HepG2 (cell line): ENCODE data around the gene SDC1. TPM values are rescaled to one million over a fixed set of nuclear protein-coding genes. Genes with fewer than 3 reads are reported as not detected.

Experiments
- ARID2 ChIP-seq: sonication (generic); formaldehyde crosslinking; IDR thresholded peaks from 2 replicates; pipeline ENCODE4 v1.8.1; 2022; ENCODE audit warnings: mild to moderate bottlenecking, missing genetic modification reagents, borderline replicate concordance
- ATF6 ChIP-seq: sonication (generic); formaldehyde crosslinking; conservative IDR thresholded peaks from 2 replicates; pipeline ENCODE4 v1.4.0; 2020; ENCODE audit warnings: missing genetic modification reagents
- ATF7 ChIP-seq, 2 experiments: fragments of 450-650 bp in 1 of 2; sonication (generic) in 1 of 2; formaldehyde crosslinking in 1 of 2; IDR thresholded peaks; 2 replicates each; pipeline versions ENCODE4 v1.4.0 to v1.6.1; 2016 to 2020; ENCODE audit warnings: antibody characterized with exemption in 1 of 2, mild to moderate bottlenecking in 1 of 2, missing genetic modification reagents in 1 of 2
- CHD2 ChIP-seq: IDR thresholded peaks from 2 replicates; pipeline ENCODE4 v1.6.1; 2011; ENCODE audit warnings: low read depth, low read length, improper control_type of control experiment
- HMG20B ChIP-seq: conservative IDR thresholded peaks from 2 replicates; pipeline ENCODE4 v1.6.1; 2016; ENCODE audit warnings: missing genetic modification reagents, missing compliant biosample characterization
- HNRNPL ChIP-seq: fragments of 200-400 bp; formaldehyde crosslinking; IDR thresholded peaks from 2 replicates; pipeline ENCODE4 v1.6.1; 2017; ENCODE audit warnings: mild to moderate bottlenecking, low read depth, low read length
- MIER2 ChIP-seq: IDR thresholded peaks from 2 replicates; pipeline ENCODE4 v1.6.1; 2016; ENCODE audit warnings: missing biosample characterization, missing genetic modification reagents
- NCOA5 ChIP-seq: sonication (generic); formaldehyde crosslinking; IDR thresholded peaks from 2 replicates; pipeline ENCODE4 v1.4.0; 2020; ENCODE audit warnings: missing genetic modification reagents
- NR2F6 ChIP-seq, 2 experiments: IDR thresholded peaks; 2 replicates each; pipeline ENCODE4 v1.6.1; 2016; ENCODE audit warnings: antibody characterized with exemption in 1 of 2, mild to moderate bottlenecking in 1 of 2
- NR3C1 ChIP-seq: sonication (generic); formaldehyde crosslinking; IDR thresholded peaks from 2 replicates; pipeline ENCODE4 v1.4.0; 2020; ENCODE audit warnings: missing genetic modification reagents
- RORA ChIP-seq: sonication (generic); formaldehyde crosslinking; IDR thresholded peaks from 2 replicates; pipeline ENCODE4 v1.5.0; 2020; ENCODE audit warnings: mild to moderate bottlenecking, missing genetic modification reagents, moderate library complexity
- SAFB2 ChIP-seq: sonication (generic); formaldehyde crosslinking; IDR thresholded peaks from 2 replicates; pipeline ENCODE4 v1.5.1; 2020; ENCODE audit warnings: missing genetic modification reagents, low read depth, mild to moderate bottlenecking, borderline replicate concordance
- SP5 ChIP-seq: IDR thresholded peaks from 2 replicates; pipeline ENCODE4 v1.6.1; 2016; ENCODE audit warnings: low read depth, borderline replicate concordance
- ZBTB20 ChIP-seq: sonication (generic); formaldehyde crosslinking; IDR thresholded peaks from 2 replicates; pipeline ENCODE4 v1.8.1; 2023; ENCODE audit warnings: missing genetic modification reagents, low read depth, mild to moderate bottlenecking, borderline replicate concordance
- ZNF275 ChIP-seq: sonication (generic); formaldehyde crosslinking; IDR thresholded peaks from 2 replicates; pipeline ENCODE4 v1.8.0; 2022; ENCODE audit warnings: missing genetic modification reagents, mild to moderate bottlenecking, inconsistent platforms, borderline replicate concordance
- ZNF331 ChIP-seq: sonication (generic); formaldehyde crosslinking; IDR thresholded peaks from 2 replicates; pipeline ENCODE4 v1.4.0; 2020; ENCODE audit warnings: missing genetic modification reagents
- ZNF354B ChIP-seq: sonication (generic); formaldehyde crosslinking; IDR thresholded peaks from 2 replicates; pipeline ENCODE4 v1.8.0; 2022; ENCODE audit warnings: mild to moderate bottlenecking, missing genetic modification reagents
- ZNF407 ChIP-seq: sonication (generic); formaldehyde crosslinking; IDR thresholded peaks from one replicate; pipeline ENCODE4 v1.5.1; 2020; ENCODE audit warnings: mild to moderate bottlenecking, missing genetic modification reagents; ENCODE audit errors: not compliant biosample characterization
- ZSCAN9 ChIP-seq: IDR thresholded peaks from 2 replicates; pipeline ENCODE4 v1.6.1; 2016; ENCODE audit warnings: borderline replicate concordance
- polyA plus RNA-seq, 8 experiments: library from polyadenylated mRNA; depleted of rRNA in 3 of 8; stranded (reverse) in 7 of 8; unstranded in 1 of 8; fragments of >200 nt; fragmentation: Illumina TruSeq in 4 of 8; extraction: Trizol in 4 of 8; gene quantifications; 2 replicates each; pipeline versions ENCODE4 v1.2.1 to v1.2.3, GENCODE V29; 2011 to 2016; ENCODE audit warnings: low read depth in 4 of 8, missing spikeins in 1 of 8, mixed read lengths in 1 of 8; ENCODE audit not compliant: insufficient read depth in 1 of 8
- total RNA-seq, 5 experiments: library from RNA; depleted of rRNA; stranded (reverse); fragments of >200 nt; fragmentation: Illumina TruSeq; extraction: Trizol; gene quantifications; 2 replicates each; pipeline ENCODE4 v1.2.3, GENCODE V29; 2016; ENCODE audit warnings: low read depth in 1 of 5

The SDC1 gene
- total and polyA plus RNA-seq, 2 of the 13 experiments (the other 11 are each of a cell fraction or from before 2014, with no cell fraction given): 108 to 119 TPM

GRCh38 chr2:20241973-20242726 is 17.2 kb upstream of the SDC1 start (continued):
- TF ChIP-seq ATF6 (CRISPR knock-in tag) (no peak), RORA (no peak), ZSCAN9 (CRISPR knock-in tag) (no peak), NR3C1 (CRISPR knock-in tag) (no peak), ARID2 (no peak), NCOA5 (CRISPR knock-in tag) (no peak), ZBTB20 (CRISPR knock-in tag) (no peak), CHD2 (no peak), ZNF331 (CRISPR knock-in tag) (no peak), ZNF407 (CRISPR knock-in tag) (no peak), HMG20B (CRISPR knock-in tag) (no peak), SAFB2 (CRISPR knock-in tag) (0 out of 2 replicates have a peak, but pooled peaks have one; percentile 19), SP5 (CRISPR knock-in tag) (no peak), MIER2 (CRISPR knock-in tag) (no peak), ZNF354B (peak; percentile 65; the same call in 1 of the 2 replicates), ATF7 (IDR thresholded peaks at IDR 0.05) (no peak), ATF7 (CRISPR knock-in tag; IDR thresholded peaks at IDR 0.05) (no peak), NR2F6 (IDR thresholded peaks at IDR 0.05) (no peak), NR2F6 (CRISPR knock-in tag; IDR thresholded peaks at IDR 0.05) (no peak), ZNF275 (no peak), HNRNPL (no peak)
